ENCODE results near the gene DNTTIP2.
"Not testable (repeated sequence)": the region's sequence is repeated elsewhere in the genome, so short reads cannot be mapped to it uniquely, and the experiment has no call there.

DNTTIP2 gene, protein sequence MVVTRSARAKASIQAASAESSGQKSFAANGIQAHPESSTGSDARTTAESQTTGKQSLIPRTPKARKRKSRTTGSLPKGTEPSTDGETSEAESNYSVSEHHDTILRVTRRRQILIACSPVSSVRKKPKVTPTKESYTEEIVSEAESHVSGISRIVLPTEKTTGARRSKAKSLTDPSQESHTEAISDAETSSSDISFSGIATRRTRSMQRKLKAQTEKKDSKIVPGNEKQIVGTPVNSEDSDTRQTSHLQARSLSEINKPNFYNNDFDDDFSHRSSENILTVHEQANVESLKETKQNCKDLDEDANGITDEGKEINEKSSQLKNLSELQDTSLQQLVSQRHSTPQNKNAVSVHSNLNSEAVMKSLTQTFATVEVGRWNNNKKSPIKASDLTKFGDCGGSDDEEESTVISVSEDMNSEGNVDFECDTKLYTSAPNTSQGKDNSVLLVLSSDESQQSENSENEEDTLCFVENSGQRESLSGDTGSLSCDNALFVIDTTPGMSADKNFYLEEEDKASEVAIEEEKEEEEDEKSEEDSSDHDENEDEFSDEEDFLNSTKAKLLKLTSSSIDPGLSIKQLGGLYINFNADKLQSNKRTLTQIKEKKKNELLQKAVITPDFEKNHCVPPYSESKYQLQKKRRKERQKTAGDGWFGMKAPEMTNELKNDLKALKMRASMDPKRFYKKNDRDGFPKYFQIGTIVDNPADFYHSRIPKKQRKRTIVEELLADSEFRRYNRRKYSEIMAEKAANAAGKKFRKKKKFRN

DNA sequence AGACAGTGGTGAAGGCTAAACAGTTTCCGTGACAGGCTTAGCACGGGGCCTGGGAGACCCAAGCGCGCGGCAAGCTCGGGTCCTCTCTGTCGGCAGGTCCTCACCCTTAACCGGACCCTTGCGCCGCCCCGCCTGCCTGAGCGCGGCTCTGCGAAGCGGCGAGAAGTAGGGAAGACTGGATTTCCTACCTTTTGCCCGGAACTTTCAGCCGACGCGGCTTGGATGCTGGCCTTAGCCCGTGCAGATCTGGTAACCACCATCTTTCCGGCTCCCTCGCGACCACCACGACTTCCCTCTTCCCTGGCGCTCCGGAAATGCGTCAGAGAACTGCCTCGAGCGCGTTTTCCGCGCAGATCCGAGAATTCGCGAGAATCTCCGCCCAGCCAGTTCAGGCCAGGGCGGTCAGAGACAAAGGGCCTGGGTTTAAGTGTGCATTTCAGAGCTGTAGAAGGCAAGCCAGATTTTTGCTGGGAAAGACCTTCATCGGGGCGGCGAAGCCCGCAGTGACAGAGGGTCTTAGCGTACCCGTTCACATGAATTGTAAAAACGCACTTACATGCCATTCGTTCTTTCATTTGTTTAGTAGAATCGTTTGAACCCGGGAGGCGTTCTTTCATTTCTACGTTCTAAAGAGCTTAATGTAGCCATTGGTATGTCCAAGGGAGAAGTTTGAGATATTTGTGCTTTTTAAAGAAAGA is at the start of gene DNTTIP2:
Gene DNTTIP2, minus strand, starts transcription at position 318 of the 698 bp plus-strand sequence. Its CDS starts 58 bp downstream, at position 260.
- DNase-seq, result peak; percentile 78

DNA sequence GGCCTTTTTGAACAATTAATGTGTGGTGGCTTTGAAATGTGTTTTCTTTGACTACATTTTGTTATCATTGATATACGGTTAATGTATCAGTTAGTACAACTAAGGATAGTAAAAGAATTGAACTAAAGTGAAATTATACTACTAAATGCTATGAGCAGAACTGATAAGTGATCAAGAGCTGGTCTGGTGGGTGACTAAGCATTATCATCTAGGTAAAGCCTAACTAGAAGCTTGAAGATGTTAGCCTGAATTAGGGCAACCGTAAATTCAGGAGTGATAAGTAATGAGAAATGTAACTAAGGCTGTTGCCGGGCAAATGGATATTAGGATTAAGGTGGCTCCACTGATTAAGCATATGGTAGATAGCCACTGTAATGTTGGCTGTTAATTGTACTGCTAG is 46.2 kb upstream of the DNTTIP2 start:
- DNase-seq, result no peak

DNA sequence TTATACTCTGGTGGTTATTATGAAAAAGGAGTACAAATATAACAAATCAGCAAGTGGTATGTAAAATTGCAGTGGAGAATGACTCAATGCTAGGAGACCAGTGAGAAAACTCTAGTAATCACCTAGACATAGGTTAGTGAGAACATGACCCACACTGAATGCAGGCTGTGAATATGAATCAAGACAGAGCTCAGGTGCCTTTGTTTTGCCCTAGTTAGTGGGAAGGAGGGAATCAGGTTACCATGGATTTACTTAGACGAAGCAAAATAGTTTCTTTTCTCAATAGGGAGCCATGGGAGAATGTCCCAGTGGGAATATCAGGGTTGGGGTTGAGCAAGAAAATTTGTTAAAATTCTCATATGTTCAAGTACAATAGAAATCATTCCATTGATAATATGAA is 40.8 kb upstream of the DNTTIP2 start:
- no peak for DNase-seq

DNA sequence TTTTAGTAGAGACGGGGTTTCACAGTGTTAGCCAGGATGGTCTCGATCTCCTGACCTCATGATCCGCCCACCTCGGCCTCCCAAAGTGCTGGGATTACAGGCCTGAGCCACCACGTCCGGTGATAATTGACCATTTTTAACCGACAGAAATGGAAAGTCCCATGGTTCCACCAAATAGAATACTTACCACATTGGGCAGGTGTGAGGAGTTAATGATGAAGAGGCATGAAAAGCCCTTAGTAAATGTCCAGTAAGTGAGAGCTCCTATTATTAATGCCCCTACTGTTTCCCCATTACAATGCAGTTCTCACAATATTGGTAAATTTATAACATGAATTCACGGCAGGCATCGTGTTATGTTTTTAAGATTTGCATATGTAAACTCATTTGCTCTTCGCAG is 38.3 kb upstream of the DNTTIP2 start:
- DNase-seq, result no peak

DNA sequence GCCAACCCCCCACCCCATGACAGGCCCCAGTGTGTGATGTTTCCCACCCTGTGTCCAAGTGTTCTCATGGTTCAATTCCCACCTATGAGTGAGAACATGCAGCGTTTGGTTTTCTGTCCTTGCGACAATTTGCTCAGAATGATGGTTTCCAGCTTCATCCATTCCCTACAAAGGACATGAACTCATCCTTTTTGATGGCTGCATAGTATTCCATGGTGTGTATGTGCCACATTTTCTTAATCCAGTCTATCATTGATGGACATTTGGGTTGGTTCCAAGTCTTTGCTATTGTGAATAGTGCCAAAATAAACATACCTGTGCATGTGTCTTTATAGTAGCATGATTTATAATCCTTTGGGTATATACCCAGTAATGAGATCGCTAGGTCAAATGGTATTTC is 31.9 kb upstream of the DNTTIP2 start:
- DNase-seq, result not testable (repeated sequence)

DNA sequence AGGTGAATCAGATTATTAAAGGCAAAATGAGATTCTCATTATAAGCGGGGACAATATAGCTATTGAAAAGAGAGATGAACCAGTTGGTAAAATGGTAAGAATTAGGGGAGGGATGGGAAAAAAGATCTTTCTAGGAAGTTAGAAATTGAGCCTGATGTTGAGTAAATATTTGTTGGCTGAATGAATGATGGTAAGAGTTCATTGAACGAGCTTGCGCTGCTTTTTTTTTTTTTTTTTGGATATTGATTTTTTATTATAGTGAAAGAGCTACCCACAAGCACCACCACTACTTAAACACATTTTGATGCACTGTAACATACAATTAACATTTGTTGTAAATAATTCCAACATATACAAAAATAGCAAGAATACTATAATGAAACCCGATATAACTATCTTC is 31.3 kb upstream of the DNTTIP2 start:
- DNase-seq, result no peak

DNA sequence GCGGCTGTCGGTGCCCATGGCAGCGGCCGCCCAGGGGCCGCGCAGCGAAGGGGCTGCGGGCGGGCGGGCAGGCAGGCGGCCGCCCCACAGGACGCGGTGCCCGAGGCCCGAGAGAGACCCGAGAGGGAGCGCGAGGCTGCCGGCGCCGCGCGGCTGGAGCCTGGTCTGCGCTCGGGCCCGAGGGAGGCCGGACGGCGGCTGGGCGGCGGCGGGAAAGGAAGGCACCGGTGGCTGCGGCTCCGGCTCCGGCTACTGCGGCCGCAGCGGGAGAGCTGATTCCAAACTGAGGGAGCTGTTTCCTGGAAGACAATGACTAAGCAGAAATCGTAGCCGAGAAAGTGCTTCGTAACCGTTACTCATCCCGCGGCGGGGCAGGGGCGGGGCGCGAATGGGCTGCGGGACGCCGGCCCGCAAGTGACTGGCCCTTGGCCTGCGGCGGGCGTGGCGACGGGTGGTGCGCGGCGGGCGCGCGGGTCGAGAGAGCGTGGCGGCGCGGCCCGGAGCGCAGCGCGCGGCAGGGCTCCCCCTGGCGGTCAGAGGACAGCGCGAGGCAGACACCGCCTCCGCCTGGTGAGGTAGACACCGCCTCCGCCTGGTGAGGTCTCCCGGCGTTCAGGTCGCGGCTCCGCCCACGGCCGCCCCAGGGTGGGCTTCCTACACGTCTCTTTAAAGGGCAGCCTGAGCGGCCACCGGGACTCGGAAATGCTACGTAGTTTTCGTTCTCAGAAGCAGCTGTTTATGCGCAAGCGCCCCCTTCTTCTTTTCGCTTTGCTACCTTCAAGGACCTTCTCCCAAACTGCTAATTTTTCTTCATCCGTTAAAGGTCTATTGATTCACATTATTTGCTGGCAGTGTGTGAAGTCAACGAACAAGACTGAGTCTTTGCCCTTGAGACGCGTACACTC is 30.4 kb upstream of the DNTTIP2 start, which contains the start of gene GCLM:
Gene GCLM, minus strand, starts transcription at position 285 of the 905 bp plus-strand sequence. Its CDS starts 267 bp downstream, at position 18.
- DNase-seq, result peak; percentile 97

DNA sequence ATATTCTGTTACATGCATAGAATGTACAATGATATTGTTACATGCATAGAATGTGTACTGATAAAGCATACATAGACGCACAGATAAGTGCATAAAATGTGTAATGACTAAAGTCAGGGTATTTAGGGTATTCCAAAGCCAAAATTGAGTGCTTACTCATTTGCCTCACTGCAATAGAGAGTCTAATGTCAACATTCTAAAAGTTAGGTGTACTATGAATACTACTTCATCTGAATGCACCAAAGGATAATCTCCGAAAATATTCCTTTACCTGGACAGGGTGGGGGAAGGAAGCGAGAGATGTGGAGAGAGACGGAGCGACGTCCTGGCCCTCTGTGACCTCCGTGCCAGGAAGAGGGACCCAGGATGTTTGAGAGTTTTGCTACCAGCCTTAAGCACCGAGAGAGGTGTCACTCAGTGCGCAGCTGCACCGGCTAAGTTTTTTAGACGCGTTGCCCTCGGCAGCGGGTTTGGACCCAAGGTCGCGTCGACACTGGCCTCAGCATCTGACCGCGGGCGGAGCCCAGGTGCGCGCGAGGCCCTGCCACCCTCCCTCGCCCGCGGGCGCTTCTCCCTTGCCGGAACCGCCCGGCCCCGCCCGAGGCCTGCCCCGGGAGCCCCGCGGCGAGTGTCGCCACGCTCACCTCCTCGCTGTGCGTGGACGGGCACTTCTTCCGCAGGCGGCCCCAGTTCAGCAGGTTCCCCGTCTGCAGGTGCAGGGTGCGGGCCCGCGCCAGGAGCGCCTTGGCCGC is 29.6 kb upstream of the DNTTIP2 start:
- DNase-seq, result no peak

DNA sequence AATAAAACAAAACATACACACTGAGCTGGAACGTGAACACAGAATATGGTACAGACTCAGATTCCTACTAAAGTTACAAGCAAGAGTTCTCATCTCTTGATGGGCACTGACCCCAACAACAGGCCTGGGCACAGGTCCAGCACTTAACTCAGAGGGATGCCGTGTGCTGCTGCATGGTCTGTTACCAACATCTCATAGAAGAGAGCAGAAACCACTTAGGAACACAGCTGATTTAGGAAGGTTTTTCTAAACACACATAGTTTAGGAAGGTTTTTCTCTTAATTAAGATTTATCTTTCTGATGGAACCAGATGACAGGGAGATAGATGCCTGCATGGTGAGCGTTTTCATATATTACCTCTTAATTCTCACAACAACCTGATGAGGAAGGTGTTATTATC is 28.7 kb upstream of the DNTTIP2 start:
- no peak for DNase-seq

DNA sequence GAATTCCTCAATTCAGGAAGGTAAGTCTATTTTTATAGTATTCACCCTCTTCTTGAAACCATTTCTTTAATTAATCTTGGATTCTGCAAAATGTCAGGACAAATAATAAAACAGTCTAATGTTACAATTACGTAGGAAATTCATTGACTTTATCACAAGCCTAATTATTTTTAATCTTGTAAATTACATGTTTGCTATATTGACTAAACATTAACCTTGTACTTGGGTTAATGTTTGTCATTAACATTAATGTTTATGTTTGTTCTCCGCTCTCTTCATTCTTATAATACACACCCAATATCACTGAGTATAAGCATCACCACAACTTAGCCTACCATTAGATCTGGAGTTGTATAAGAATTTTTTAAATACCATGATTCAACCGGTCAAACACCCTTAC is 27.5 kb upstream of the DNTTIP2 start:
- no peak for DNase-seq

DNA sequence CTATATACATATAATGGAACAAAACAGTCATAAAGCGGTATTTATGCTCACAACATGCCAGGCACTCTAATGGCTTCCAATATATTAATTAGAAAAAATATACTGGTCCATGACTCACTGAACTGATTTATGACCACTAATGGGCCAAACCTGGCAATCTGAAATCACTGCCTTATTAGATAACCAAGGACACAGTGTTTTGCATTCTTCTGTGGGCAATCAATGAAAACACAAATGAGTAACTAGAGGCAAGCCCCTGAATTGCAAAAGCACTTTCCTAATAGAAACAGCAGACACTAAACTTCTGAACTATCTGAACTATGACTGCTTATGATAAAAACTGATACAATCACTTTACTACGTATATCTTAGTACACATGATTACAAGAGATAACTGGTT is 26.7 kb upstream of the DNTTIP2 start:
- no peak for DNase-seq

DNA sequence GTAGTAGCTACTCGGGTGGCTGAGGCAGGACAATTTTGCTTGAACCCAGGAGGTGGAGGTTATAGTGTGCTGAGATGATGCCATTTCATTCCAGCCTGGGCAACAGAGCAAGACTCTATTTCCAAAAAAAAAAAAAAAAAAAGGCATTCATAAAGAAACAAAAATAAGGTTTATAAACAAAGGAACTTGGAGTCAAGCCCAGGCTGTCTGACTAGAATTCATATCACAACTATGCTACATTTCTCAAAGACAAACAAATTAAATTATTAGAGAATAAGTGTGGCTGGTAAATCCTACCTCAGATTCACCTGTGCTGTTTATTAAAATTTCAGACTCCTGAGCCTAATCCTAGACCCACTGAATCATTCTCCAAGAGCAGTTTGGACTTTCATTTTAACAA is 26.0 kb upstream of the DNTTIP2 start:
- DNase-seq, result no peak

DNA sequence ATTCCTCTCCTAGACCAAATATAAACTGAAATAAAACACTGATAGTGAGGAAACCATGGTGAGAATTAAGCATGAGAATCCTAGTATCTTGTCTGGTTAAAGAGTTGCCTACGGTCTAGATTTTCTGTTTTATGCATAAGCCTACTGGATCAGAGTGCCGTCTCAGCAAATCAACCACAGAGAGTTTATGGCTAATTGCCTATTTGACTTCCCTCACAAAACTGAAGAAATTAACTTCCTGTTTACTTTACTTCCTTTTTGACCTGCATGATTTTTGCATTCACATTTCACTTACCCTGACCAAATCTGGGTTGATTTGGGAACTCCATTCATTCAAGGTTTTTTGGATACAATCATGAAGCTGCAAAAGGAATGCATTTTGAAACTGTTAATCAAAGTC is 25.2 kb upstream of the DNTTIP2 start:
- no peak for DNase-seq

DNA sequence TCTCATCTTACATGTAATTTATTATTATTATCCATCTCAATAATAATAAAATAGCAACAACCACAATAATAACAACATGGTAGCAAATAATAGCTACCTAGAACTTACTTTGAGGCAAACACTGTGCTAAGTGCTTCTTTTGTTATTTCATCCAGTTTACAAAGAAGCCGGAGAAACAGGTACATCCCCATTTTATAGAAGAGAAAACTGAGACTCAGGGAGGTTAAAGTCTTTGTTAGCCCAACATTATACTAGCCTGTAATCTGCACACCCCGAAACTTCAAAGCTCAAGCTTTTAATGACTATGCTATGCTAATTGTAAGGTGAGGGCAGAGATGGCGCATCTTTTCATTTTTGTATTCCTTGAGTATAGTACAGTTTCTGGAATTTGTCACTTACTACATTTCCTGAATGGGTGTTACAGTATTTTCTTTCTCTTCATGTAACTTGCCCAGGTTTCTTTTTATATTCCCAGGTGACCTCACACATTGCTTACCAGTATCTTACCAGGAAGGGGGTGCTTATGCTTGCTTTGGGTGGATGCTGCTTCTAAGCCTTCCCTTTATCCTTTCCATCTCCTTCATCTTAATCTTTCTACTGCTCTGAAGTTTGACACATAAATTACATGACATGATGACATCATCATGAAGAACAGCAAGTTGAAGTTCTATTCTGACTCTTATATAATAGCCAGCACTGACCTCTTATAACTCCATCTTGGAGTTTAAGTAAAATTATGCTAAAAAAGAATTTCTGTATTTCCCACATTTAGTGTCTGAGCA is 21.9 kb upstream of the DNTTIP2 start:
- DNase-seq, result no peak

DNA sequence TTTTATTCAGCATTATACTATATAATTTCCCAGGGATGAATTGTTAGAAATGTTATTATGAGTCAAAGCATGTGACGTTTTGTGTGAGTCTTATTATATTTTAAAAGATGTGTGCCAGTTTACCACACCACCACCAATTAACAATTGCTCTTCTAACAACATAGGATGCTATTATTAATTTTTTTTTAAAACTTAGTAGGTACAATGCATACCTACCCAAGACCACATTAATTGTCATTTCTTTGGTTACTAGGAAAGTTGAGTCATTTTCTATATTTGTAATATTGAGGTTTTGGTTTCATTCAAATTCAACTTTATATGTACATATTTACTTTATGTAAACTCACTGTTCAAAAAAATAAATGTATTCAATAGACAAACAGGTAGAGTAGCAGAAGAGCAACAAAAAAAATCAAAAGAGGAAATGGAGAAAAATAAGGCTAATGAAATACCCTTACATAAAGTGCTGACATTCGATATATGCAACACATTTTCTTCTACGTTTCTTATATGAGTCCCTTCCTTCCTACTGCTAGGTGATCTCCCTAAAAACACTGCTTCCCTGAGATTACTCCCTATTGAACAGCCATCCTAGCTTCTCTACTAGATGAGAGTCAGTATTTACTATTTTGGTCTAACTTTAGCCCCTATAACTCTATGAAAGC is 20.7 kb upstream of the DNTTIP2 start:
- DNase-seq, result no peak

DNA sequence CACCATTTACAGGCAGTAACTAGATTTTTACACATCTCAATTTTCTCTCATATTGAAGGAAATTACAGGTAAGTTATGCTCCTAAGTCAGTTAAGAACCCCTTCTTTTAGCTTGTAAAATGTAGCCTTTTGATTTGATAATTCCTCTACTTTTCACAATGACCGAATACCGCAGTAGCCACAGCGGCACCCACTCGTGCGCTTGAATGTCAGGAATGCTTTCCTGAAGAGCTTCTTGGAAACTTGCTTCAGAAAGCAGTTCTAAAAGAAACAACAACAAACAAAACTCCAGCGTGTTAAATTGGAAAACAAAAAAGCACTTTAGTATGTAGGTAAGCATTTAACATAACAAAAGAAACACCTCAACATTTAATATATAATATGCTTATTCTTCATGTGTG is 9.9 kb upstream of the DNTTIP2 start:
- DNase-seq, result no peak

DNA sequence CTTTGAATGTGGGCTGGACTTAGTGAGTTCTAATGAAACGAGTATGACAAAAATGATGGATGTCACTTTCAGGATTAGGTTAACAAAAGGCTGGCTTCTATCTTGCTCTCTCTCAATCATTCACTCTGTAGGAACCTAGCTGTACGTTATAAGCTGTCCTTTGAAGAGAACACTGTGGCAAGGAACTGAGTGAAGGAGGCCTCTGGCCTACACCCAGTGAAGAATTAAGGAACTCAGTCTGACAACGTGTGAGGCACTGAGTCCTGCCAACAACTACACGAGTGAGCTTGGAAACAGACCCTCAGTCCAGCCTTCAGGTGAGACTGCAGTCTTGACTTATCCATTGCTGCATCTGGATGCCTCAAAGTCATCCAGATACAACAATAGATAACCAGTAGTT is 3.3 kb upstream of the DNTTIP2 start:
- no peak for DNase-seq

DNA sequence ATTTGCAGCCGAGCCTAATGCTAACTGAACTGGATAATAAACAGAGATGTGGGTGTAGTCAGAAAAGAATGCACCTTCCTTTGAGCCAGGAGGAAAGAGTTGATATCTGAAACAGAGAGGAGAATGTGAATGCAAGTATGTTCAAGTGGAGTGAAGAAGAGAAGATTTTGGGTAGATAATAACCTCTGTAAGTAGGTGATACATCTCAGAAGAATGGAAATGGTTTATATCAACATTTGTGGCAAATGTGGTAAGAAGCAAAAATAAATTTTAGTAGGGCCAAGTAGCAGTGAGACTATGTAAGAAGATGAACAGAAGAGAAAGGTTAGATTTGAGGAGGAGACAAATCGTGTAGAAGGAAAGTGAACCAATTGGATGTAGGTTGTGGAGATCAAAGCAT is 1.7 kb upstream of the DNTTIP2 start:
- no peak for DNase-seq

DNA sequence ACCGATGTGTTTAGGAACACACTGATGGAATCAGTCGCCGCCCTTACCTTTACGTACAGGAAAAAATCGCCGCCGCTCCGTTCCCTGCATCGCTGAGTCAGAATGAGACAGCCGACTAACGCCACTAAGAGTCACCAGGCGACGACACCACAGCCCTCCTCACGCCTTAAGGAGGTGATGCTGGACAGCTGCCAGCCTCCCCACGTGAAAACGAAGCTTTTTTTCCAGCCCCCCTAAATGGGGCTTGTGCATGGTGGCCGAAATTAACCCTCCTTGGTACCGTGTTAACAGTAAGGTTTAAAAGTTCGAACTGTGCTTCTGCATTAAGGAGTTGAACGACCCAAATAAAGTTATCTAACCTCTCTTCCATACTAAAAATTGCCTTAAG is 511 bp downstream of the DNTTIP2 start:
- peak; percentile 32 for DNase-seq

DNA sequence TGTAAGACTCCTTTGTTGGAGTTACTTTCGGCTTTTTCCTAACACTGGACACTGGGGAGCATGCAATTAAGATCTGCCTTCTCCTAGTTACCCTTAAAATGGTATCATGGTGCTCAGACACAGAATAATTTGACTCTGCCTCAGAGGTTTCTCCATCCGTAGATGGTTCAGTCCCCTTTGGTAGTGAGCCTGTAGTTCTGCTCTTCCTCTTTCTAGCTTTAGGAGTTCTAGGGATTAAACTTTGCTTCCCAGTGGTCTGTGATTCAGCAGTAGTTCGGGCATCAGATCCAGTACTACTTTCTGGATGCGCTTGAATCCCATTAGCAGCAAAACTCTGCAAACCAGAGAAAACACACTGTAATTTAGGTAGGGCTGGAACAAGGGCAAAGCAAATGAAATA is 1.5 kb downstream of the DNTTIP2 start:
- no peak for DNase-seq
